ENCODE results near the gene EBLN2. TPM values are rescaled to one million over a fixed set of nuclear protein-coding genes. Genes with fewer than 3 reads are reported as not detected.

The EBLN2 gene
- total and polyA plus RNA-seq, 5 experiments from 2014 or later: 0.21 to 8.9 (median 0.60) TPM

- Mint-ChIP-seq H3K4me3 (no peak overlapping the region), H3K27ac (no peak overlapping the region), H3K27me3 (no peaks in the 10 kb centered on the region), H3K4me1 (peaks cover 6 to 17% (median 15%) of the 10 kb centered on the region in 4 donors), H3K36me3 (peaks cover 0 to 39% (median 11%) of the 10 kb centered on the region in 3 donors), H3K9me3 (no peaks in the 10 kb centered on the region)
- no peak for ATAC-seq
- POLR2A ChIA-PET: no interaction called here
- no peak for DNase-seq
These were observed 7.0 kb downstream of the EBLN2 start for GRCh38 chr3:73068419-73068818.

DNA sequence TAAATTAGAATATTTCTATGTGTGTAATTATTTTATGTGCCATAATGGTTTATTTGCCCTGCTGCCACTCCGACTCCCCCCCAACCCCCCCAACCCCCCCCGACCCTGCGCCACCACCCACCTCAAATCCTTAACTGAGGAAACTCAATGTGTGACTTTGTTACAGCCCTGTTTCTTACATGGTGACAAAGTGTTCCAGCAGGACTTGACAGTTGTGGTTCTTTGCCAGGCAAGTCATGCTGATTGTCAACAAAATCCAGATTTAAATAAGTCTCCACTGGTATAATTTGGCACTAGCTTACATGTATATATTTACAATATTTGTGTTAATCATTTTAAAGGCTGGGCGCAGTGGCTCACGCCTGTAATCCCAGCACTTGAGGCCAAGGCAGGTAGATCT lies 7.7 kb downstream of the EBLN2 start:
- Mint-ChIP-seq H3K4me3 (no peak overlapping the region), H3K9me3 (no peaks in the 10 kb centered on the region), H3K27me3 (no peaks in the 10 kb centered on the region), H3K36me3 (peaks cover 0 to 33% (median 10%) of the 10 kb centered on the region in 3 donors), H3K4me1 (peaks cover 6 to 17% (median 16%) of the 10 kb centered on the region in 4 donors), H3K27ac (peak overlapping the region in 1 of 10 donors; percentile 59)
- no peak for DNase-seq
- no peak for ATAC-seq
- POLR2A ChIA-PET: no interaction called here

DNA sequence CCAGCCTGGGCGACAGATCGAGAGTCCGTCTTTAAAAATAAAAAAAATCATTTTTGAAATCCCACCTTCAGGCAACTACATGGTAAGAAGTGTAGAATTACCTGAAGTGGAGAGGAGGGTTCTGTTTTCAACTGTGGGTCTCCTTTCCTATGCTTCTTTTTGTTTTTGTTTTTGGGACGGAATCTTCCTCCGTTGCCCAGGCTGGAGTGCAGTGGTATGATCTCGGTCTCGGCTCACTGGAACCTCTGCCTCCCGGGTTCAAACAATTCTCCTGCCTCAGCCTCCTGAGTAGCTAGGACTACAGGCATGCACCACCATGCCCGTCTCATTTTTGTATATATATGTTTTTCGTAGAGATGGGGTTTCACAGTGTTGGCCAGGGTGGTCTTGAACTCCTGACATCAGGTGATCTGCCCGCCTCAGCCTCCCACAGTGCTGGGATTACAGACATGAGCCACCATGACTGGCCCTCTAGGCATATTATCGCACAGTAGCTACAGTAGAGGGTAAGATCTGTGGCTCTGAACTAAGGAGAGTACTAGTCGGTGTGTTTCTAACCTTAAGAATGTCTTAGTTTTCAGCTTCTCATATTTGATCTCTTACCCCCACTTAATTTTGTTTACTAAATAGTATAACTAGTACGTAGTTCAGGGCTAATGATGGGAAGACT lies 8.5 kb downstream of the EBLN2 start:
- no peaks in the 10 kb centered on the region for H3K27me3 Mint-ChIP-seq
- H3K4me3 Mint-ChIP-seq: no peak overlapping the region
- no peak overlapping the region for H3K27ac Mint-ChIP-seq
- POLR2A ChIA-PET: no interaction called here
- ATAC-seq (no peak), DNase-seq (no peak)
- peaks cover 0 to 25% (median 5%) of the 10 kb centered on the region in 3 donors for H3K36me3 Mint-ChIP-seq
- peaks cover 6 to 20% (median 17%) of the 10 kb centered on the region in 4 donors for H3K4me1 Mint-ChIP-seq
- no peaks in the 10 kb centered on the region for H3K9me3 Mint-ChIP-seq

DNA sequence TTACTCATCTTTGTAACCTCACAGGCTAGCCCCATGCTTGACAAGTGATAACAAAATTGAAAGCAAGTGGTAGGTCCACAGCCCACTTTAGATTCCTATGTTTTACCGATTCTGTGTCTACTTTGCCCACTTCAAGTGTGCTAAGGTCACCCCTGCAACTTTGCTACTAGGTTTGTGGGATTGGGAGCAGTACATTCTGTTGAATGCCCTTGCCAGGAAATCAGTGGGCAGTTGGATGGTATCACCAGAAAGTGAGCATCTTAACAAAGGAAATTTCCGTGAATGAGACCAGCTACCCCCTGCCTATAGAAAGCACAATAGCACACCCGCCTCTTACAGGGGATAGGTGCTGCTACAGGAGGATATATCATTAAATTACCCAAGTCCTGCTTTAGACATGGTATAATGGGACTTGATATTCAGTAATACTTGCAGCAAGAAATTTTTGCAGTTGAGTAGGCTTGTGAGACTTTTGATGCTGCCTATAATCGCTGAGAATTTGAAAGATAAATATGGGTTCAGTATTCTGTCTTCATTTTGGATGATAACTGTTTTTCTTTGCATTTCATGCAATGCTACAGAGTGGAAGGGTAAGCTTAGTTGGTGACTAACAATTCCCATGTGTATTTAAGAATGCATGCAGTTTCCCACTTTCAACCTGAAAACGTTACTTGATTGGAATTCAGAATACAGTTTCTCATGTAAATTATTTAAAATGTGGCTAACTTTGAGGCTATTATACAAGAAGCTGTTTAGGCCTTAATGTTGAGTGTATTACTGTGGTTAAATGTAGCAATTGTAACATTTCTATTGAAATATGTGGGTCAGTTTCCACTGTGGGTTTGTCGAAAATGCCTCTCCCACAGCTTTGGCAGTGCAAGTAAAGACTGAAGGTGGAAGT lies 9.5 kb downstream of the EBLN2 start:
- H3K36me3 Mint-ChIP-seq: peaks cover 0 to 15% (median 0%) of the 10 kb centered on the region in 3 donors
- no peak overlapping the region for H3K4me3 Mint-ChIP-seq
- ATAC-seq: no peak
- H3K9me3 Mint-ChIP-seq: no peaks in the 10 kb centered on the region
- H3K4me1 Mint-ChIP-seq: peaks cover 6 to 20% (median 17%) of the 10 kb centered on the region in 4 donors
- peak overlapping the region in 4 of 10 donors; percentile 0 to 43 (median 28) for H3K27ac Mint-ChIP-seq
- H3K27me3 Mint-ChIP-seq: no peaks in the 10 kb centered on the region
- POLR2A ChIA-PET: no interaction called here
- no peak for DNase-seq

DNA sequence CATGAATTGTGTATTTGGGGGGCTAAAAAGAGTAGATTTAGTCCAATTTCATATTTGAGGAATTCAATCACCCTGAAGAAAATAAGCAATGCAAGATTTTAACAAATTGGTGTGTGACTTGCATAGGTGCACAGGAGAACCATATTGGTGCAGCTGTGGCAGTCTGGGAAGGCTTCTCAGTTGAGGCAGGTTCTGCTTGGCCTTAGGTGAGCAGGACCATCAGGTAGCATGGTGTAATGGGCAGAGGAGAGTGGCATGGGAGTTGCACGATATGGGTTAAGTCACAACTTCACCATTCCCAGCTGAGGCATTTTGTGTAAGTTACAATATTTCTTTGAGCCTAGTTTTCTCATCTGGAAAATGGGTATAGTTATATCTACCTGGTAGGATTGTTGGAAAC lies 10.5 kb downstream of the EBLN2 start:
- H3K4me3 Mint-ChIP-seq: no peak overlapping the region
- peaks cover 6 to 20% (median 17%) of the 10 kb centered on the region in 4 donors for H3K4me1 Mint-ChIP-seq
- H3K9me3 Mint-ChIP-seq: no peaks in the 10 kb centered on the region
- POLR2A ChIA-PET: no interaction called here
- peaks cover 0 to 9% (median 0%) of the 10 kb centered on the region in 3 donors for H3K36me3 Mint-ChIP-seq
- DNase-seq (no peak), ATAC-seq (no peak)
- H3K27ac Mint-ChIP-seq: peak overlapping the region in 2 of 10 donors; percentile 40 to 46
- H3K27me3 Mint-ChIP-seq: no peaks in the 10 kb centered on the region

- DNase-seq (no peak), ATAC-seq (no peak)
These were observed 11.2 kb downstream of the EBLN2 start for GRCh38 chr3:73072634-73073033.

GRCh38 chr3:73073091-73073707 lies 11.7 kb downstream of the EBLN2 start:
- H3K36me3 Mint-ChIP-seq: peaks cover 0 to 2% (median 0%) of the 10 kb centered on the region in 3 donors
- POLR2A ChIA-PET: no interaction called here
- no peaks in the 10 kb centered on the region for H3K9me3 Mint-ChIP-seq
- peaks cover 6 to 20% (median 17%) of the 10 kb centered on the region in 4 donors for H3K4me1 Mint-ChIP-seq
- ATAC-seq (no peak), DNase-seq (no peak)
- H3K4me3 Mint-ChIP-seq: no peak overlapping the region
- no peaks in the 10 kb centered on the region for H3K27me3 Mint-ChIP-seq
- peak overlapping the region in 2 of 10 donors; percentile 17 to 74 for H3K27ac Mint-ChIP-seq

More at GRCh38 chr3:73072634-73073033, 11.2 kb downstream of the EBLN2 start:
- no peaks in the 10 kb centered on the region for H3K9me3 Mint-ChIP-seq
- no peak overlapping the region for H3K4me3 Mint-ChIP-seq
- POLR2A ChIA-PET: no interaction called here
- H3K4me1 Mint-ChIP-seq: peaks cover 6 to 20% (median 17%) of the 10 kb centered on the region in 4 donors
- H3K27me3 Mint-ChIP-seq: no peaks in the 10 kb centered on the region
- peaks cover 0 to 6% (median 0%) of the 10 kb centered on the region in 3 donors for H3K36me3 Mint-ChIP-seq
- no peak overlapping the region for H3K27ac Mint-ChIP-seq

GRCh38 chr3:73074781-73075180 lies 13.3 kb downstream of the EBLN2 start:
- H3K36me3 Mint-ChIP-seq: peaks cover 0 to 2% (median 0%) of the 10 kb centered on the region in 3 donors
- no peak overlapping the region for H3K27ac Mint-ChIP-seq
- no peak overlapping the region for H3K4me3 Mint-ChIP-seq

DNA sequence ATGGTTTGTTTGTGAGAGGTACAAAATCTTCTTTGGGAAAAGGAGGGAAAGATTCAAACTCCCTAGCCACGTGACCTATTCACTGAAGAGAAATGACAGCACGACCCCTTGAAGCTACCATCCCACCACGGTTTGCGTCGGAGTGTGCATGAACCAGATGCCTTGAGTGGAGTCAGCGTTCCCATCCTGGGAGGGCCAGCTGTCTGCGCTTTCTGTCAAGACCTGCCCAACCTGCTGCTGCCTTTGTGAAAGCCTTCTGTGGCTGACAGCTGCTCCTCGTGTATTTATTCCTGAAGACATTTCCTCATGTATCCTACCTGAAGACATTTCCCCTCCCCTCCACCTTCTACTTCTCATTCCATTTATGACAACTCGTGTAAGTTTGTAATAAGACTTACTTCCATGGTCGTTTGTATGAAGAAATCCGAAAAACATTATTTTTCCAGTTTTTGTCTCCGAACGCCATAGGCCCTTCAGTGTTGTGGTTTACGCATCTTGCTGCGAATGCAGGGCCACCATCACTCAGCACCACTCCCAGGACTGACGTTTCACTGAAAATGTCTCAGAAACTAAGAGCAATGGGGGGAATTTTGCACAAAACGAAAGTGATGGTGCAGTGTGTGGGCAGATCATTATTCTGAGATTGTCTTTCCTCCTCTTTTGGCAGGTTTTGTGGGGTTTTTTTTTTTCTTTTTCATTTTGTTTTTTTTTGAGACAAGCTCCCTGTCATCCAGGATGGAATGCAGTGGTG lies 18.9 kb downstream of the EBLN2 start:
- Mint-ChIP-seq H3K9me3 (no peaks in the 10 kb centered on the region), H3K27me3 (no peaks in the 10 kb centered on the region), H3K4me1 (no peaks in the 10 kb centered on the region), H3K4me3 (no peak overlapping the region), H3K27ac (no peak overlapping the region), H3K36me3 (peaks cover 0 to 2% (median 0%) of the 10 kb centered on the region in 3 donors)
- ATAC-seq: no peak
- DNase-seq: no peak
- POLR2A ChIA-PET: no interaction called here

More at GRCh38 chr3:73074781-73075180, 13.3 kb downstream of the EBLN2 start:
- Mint-ChIP-seq H3K27me3 (no peaks in the 10 kb centered on the region), H3K9me3 (no peaks in the 10 kb centered on the region), H3K4me1 (peaks cover 6 to 20% (median 17%) of the 10 kb centered on the region in 4 donors)
- POLR2A ChIA-PET: no interaction called here
- ATAC-seq: no peak
- no peak for DNase-seq

DNA sequence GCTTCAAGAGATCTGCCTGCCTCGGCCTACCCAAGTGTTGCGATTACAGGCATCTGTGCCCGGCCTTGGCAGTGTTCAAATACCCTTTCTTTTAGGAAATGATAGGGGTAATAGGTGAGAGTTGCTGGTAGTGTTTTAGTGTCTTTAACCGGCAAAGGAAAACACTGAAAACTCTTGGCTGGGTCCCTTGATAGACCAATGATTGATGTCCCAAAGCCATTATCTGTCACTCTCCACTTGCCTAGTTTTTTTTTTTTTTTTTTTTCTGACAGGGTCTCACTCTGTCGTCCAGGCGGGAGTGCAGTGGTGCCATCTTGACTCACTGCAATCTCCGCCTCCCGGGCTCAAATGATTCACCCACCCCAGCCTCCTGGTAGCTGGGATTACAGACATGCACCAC lies 19.7 kb downstream of the EBLN2 start:
- POLR2A ChIA-PET: no interaction called here
- peaks cover 2 to 3% (median 3%) of the 10 kb centered on the region in 4 donors for H3K4me1 Mint-ChIP-seq
- no peak overlapping the region for H3K4me3 Mint-ChIP-seq
- H3K27me3 Mint-ChIP-seq: no peaks in the 10 kb centered on the region
- peaks cover 0 to 2% (median 0%) of the 10 kb centered on the region in 3 donors for H3K36me3 Mint-ChIP-seq
- no peak for ATAC-seq
- H3K27ac Mint-ChIP-seq: no peak overlapping the region
- DNase-seq: no peak
- no peaks in the 10 kb centered on the region for H3K9me3 Mint-ChIP-seq

DNA sequence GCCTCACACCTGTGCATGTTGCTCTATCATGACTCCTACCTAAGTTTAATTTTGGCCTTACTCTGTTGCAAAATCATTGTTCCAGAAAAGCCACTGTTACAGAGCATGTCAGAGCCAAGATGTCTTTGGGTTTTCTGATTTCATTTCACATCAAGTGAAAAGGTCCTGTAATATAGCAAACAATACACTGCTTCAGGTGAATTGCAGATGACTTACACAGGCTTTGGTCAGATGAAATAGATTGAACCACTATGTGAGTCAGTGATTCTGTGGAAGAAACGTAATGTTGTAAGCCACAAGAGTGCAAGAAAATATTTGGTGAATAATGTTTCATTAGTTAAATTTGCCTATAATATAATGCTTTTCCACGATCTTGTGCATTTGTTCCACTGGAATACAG lies 22.7 kb downstream of the EBLN2 start:
- ATAC-seq (no peak), DNase-seq (no peak)
- Mint-ChIP-seq H3K4me3 (no peak overlapping the region), H3K36me3 (peaks cover 0 to 2% (median 0%) of the 10 kb centered on the region in 3 donors), H3K9me3 (no peaks in the 10 kb centered on the region), H3K4me1 (peaks cover 4 to 8% (median 7%) of the 10 kb centered on the region in 4 donors), H3K27me3 (no peaks in the 10 kb centered on the region), H3K27ac (no peak overlapping the region)
- POLR2A ChIA-PET: no interaction called here

GRCh38 chr3:73086071-73086494 lies 24.6 kb downstream of the EBLN2 start:
- Mint-ChIP-seq H3K27me3 (no peaks in the 10 kb centered on the region), H3K27ac (peak overlapping the region in 2 of 10 donors; percentile 49 to 50), H3K4me3 (peak overlapping the region; percentile 6 to 70 (median 32)), H3K9me3 (no peaks in the 10 kb centered on the region), H3K4me1 (peaks cover 4 to 8% (median 7%) of the 10 kb centered on the region in 4 donors), H3K36me3 (no peaks in the 10 kb centered on the region)
- ATAC-seq: peak; percentile 61
- DNase-seq: peak; percentile 19 to 70 (median 40)
- POLR2A ChIA-PET: no interaction called here
